Keratinocyte (primary cell): ENCODE data around the gene PLAAT5. TPM values are rescaled to one million over a fixed set of nuclear protein-coding genes. Genes with fewer than 3 reads are reported as not detected.
A peak's percentile ranks its signal among the peaks of the same experiment; 100 is the strongest.

Experiments
- DNase-seq: peaks from one replicate; pipeline ENCODE4 v3.0.0-alpha.2; 2011; ENCODE audit warnings: low read depth, missing footprints, low spot score
- FAIRE-seq: peaks from 2 replicates; lab custom pipeline; 2011; peaks lifted over from hg19 to GRCh38; lab: Jason Lieb, UNC
- H2AFZ ChIP-seq: 2 replicates; pipeline ENCODE4 v1.6.0; 2012; ENCODE audit warnings: low read length, control low read depth, inconsistent platforms; ENCODE audit not compliant: control insufficient read depth
- H3K27ac ChIP-seq: 2 replicates; pipeline ENCODE4 v1.5.1; 2011; ENCODE audit warnings: low read length; ENCODE audit not compliant: control insufficient read depth, insufficient read depth
- H3K27me3 ChIP-seq: 3 replicates; pipeline ENCODE4 v1.6.0; 2011; ENCODE audit warnings: low read length; ENCODE audit not compliant: control insufficient read depth, insufficient read depth; ENCODE audit errors: extremely low read depth
- H3K36me3 ChIP-seq, 2 experiments: 2 replicates in 1 of 2; 3 replicates in 1 of 2; pipeline ENCODE4 v1.5.1; 2011; ENCODE audit warnings: low read length in 2 of 2, mild to moderate bottlenecking in 1 of 2; ENCODE audit not compliant: control insufficient read depth in 2 of 2, insufficient read depth in 2 of 2; ENCODE audit errors: extremely low read depth in 1 of 2
- H3K4me1 ChIP-seq: 3 replicates; pipeline ENCODE4 v1.5.1; 2011; ENCODE audit warnings: low read length; ENCODE audit not compliant: control insufficient read depth, insufficient read depth; ENCODE audit errors: extremely low read depth
- H3K4me2 ChIP-seq: 3 replicates; pipeline ENCODE4 v1.6.0; 2011; ENCODE audit warnings: low read depth, low read length; ENCODE audit not compliant: control insufficient read depth, insufficient read depth; ENCODE audit errors: extremely low read depth
- H3K4me3 ChIP-seq, 3 experiments: fragments of 200-600 bp in 1 of 3; sonication (generic) in 1 of 3; 2 replicates in 2 of 3; 3 replicates in 1 of 3; pipeline ENCODE4 v1.5.1; 2011 to 2016; ENCODE audit warnings: low read length in 3 of 3, mild to moderate bottlenecking in 3 of 3, control low read depth in 2 of 3, inconsistent platforms in 1 of 3, low read depth in 1 of 3, mixed read lengths in 1 of 3, mixed run types in 1 of 3, moderate library complexity in 1 of 3; ENCODE audit not compliant: control insufficient read depth in 2 of 3, insufficient read depth in 2 of 3; ENCODE audit errors: extremely low read depth in 1 of 3
- H3K79me2 ChIP-seq: 2 replicates; pipeline ENCODE4 v1.6.0; 2012; ENCODE audit warnings: low read length; ENCODE audit not compliant: control insufficient read depth, insufficient read depth
- H3K9ac ChIP-seq: 3 replicates; pipeline ENCODE4 v1.6.0; 2011; ENCODE audit warnings: low read length; ENCODE audit not compliant: control insufficient read depth, insufficient read depth; ENCODE audit errors: extremely low read depth
- H3K9me1 ChIP-seq: 3 replicates; pipeline ENCODE4 v1.6.0; 2011; ENCODE audit warnings: low read length; ENCODE audit not compliant: control insufficient read depth, insufficient read depth; ENCODE audit errors: extremely low read depth
- H3K9me3 ChIP-seq: 2 replicates; pipeline ENCODE4 v1.5.1; 2012; ENCODE audit warnings: low read depth, low read length; ENCODE audit not compliant: control insufficient read depth
- H4K20me1 ChIP-seq: 3 replicates; pipeline ENCODE4 v1.6.0; 2011; ENCODE audit warnings: low read length; ENCODE audit not compliant: control insufficient read depth, insufficient read depth; ENCODE audit errors: extremely low read depth
- EZH2 ChIP-seq: IDR thresholded peaks from one replicate; pipeline ENCODE4 v1.6.1; 2012; ENCODE audit warnings: inconsistent platforms, mild to moderate bottlenecking, low read length, moderate library complexity
- dilution Hi-C: fragments of 300-500 bp; cut with MboI; formaldehyde crosslinking; loops from one replicate; pipeline ENCODE4 v1.7.0; 2020; ENCODE audit warnings: low sequenced_read_pairs; ENCODE audit not compliant: extremely low pct_ligation_motif_present
- polyA plus RNA-seq, 5 experiments: library from polyadenylated mRNA; depleted of rRNA in 3 of 5; stranded (reverse) in 3 of 5; stranded (forward) in 1 of 5; unstranded in 1 of 5; fragments of >200 nt; gene quantifications; 1 replicate in 1 of 5; 2 replicates in 3 of 5; 3 replicates in 1 of 5; pipeline versions ENCODE4 v1.2.1 to v1.2.3, GENCODE V29; 2011 to 2012; ENCODE audit warnings: missing spikeins in 2 of 5, low read depth in 1 of 5, low replicate concordance in 1 of 5
- TF ChIP-seq, protein P1 (sequence below), 3 experiments: IDR thresholded peaks in 1 of 3; conservative IDR thresholded peaks in 1 of 3; optimal IDR thresholded peaks in 1 of 3; 2 replicates in 2 of 3; 3 replicates in 1 of 3; pipeline versions ENCODE3 to v1.5.1; 2011; ENCODE audit warnings: low read length in 3 of 3, mild to moderate bottlenecking in 3 of 3, moderate library complexity in 2 of 3, control low read depth in 1 of 3, inconsistent platforms in 1 of 3; ENCODE audit not compliant: insufficient read depth in 2 of 3; ENCODE audit errors: extremely low read depth in 1 of 3

PLAAT5 gene
- polyA plus RNA-seq, 1 donor (not counting 4 experiments of a cell fraction or from before 2014, with no cell fraction given), result not detected

DNA sequence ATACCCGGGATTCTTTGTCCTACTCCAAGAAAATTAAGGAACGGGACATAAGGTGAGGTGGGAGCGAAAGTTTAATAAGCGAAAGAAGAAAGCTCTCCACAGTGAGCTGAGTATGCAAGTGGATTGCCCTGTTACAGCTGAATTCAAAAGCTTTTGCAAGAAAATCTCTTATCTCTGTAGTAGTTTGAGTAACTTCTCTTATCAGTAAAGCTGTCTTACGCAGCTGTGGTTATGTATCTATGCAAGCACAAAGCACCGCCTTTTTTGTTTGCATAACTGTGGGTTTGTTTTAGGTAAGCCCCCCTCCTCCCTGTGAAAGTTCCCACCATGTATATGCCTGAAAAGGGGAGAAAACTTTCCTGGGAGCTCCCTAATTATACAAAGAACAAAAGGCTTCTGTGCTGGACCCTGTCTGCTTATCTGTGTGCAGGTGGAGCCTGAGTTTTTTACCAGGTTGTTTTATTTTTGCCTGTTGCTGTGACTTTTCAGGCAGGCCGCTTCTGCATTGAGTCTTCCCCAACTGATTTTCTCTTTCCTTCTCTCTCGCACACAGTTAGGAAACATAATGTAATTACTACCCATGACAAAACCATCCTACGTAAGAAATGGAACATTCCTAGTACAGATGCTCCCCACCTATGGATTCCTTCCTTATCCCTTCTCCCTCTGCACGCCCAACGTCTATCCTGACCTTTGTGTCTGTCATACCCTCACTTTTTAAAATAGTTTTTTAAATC is 837 bp upstream of the PLAAT5 start:
- H2AFZ ChIP-seq, result no peak overlapping the region
- no peak overlapping the region for H3K27ac ChIP-seq
- H3K4me3 ChIP-seq, result no peak overlapping the region
- no peaks in the 10 kb centered on the region for H3K9me3 ChIP-seq
- no peaks in the 10 kb centered on the region for H3K9me1 ChIP-seq
- H3K36me3 ChIP-seq, result no peaks in the 10 kb centered on the region
- H4K20me1 ChIP-seq, result no peaks in the 10 kb centered on the region
- DNase-seq (no peak), FAIRE-seq (no peak)
- dilution Hi-C loops, result no loop called here
- peaks cover 5% of the 10 kb centered on the region for H3K4me1 ChIP-seq
- no peak overlapping the region for H3K9ac ChIP-seq
- TF ChIP-seq, protein P1, sequence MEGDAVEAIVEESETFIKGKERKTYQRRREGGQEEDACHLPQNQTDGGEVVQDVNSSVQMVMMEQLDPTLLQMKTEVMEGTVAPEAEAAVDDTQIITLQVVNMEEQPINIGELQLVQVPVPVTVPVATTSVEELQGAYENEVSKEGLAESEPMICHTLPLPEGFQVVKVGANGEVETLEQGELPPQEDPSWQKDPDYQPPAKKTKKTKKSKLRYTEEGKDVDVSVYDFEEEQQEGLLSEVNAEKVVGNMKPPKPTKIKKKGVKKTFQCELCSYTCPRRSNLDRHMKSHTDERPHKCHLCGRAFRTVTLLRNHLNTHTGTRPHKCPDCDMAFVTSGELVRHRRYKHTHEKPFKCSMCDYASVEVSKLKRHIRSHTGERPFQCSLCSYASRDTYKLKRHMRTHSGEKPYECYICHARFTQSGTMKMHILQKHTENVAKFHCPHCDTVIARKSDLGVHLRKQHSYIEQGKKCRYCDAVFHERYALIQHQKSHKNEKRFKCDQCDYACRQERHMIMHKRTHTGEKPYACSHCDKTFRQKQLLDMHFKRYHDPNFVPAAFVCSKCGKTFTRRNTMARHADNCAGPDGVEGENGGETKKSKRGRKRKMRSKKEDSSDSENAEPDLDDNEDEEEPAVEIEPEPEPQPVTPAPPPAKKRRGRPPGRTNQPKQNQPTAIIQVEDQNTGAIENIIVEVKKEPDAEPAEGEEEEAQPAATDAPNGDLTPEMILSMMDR (optimal IDR thresholded peaks at IDR 0.05 in 1 of 3, IDR thresholded peaks at IDR 0.05 in 1 of 3, conservative IDR thresholded peaks at IDR 0.05 in 1 of 3; ENCODE audit: extremely low read depth in 1 of 3, insufficient read depth in 2 of 3, low read length in 3 of 3), result no peak
- no peak for TF ChIP-seq EZH2
- peak overlapping the region; percentile 86 for H3K4me2 ChIP-seq
- no peaks in the 10 kb centered on the region for H3K79me2 ChIP-seq
- H3K27me3 ChIP-seq, result peaks cover 39% of the 10 kb centered on the region

DNA sequence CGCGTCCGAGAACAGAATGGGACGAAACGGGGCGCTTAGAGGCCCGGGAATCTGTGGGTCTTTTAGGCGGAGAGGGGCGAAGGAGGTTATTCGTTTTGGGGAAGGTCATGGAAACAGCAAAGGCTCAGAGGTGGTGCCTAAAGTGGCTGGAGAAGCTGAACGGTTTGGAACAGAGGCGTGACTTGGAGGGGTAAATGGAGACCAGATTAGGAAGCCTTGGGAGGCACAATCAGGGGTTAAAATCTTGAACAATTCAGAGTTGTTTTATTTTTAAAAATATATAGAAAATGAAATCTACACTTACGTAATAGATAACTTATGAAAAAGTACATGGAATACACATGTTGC is 247 bp upstream of the PLAAT5 start:
- Histone ChIP-seq H3K4me1 (peaks cover 5% of the 10 kb centered on the region), H3K4me3 (peak overlapping the region; percentile 2 to 57 (median 40)), H3K9me1 (no peaks in the 10 kb centered on the region), H3K9ac (no peak overlapping the region), H3K79me2 (no peaks in the 10 kb centered on the region), H3K9me3 (no peaks in the 10 kb centered on the region), H2AFZ (peak overlapping the region; percentile 36), H3K27me3 (peaks cover 39% of the 10 kb centered on the region), H3K27ac (no peak overlapping the region), H3K4me2 (peak overlapping the region; percentile 86), H4K20me1 (no peaks in the 10 kb centered on the region), H3K36me3 (no peaks in the 10 kb centered on the region)
- TF ChIP-seq EZH2, result no peak
- FAIRE-seq, result no peak
- dilution Hi-C loops, result no loop called here
- DNase-seq, result no peak
